Epithelial cell of proximal tubule (primary cell): ENCODE data around the gene HCFC1R1. TPM values are rescaled to one million over a fixed set of nuclear protein-coding genes. Genes with fewer than 3 reads are reported as not detected.

ENCODE experiments used
- DNase-seq: peaks from one replicate; pipeline ENCODE4 v3.0.0-alpha.2; 2011; ENCODE audit warnings: low read depth
- H3K4me3 ChIP-seq: 2 replicates; pipeline ENCODE4 v1.5.1; 2011; ENCODE audit warnings: low read depth, mild to moderate bottlenecking, low read length
- total RNA-seq: library from RNA; depleted of rRNA; stranded (reverse); fragments of >200 nt; gene quantifications from 2 replicates; pipeline ENCODE4 v1.2.3, GENCODE V29; 2015
- TF ChIP-seq, protein P1 (sequence below): conservative IDR thresholded peaks from 2 replicates; pipeline ENCODE4 v1.5.1; 2012; ENCODE audit warnings: low read depth, mild to moderate bottlenecking, low read length

Gene HCFC1R1
- total RNA-seq, 1 donor from 2014 or later: 39.0 TPM

DNA sequence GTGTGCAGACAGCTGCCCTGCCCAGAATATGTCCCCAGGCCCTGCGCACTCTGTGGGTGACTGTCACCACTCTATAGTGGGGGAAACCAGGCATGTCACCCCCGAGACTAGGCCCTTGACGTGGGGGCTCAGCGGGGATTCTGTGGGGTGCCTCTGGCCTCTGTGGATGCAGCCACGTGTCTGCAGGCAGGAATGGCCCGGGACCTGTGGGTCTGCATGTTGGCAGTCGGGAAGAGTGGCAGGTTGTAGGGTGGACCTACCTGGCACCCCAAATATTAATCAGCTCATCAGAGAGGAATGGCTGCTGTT lies 42.7 kb upstream of the HCFC1R1 start:
- TF ChIP-seq, protein P1, sequence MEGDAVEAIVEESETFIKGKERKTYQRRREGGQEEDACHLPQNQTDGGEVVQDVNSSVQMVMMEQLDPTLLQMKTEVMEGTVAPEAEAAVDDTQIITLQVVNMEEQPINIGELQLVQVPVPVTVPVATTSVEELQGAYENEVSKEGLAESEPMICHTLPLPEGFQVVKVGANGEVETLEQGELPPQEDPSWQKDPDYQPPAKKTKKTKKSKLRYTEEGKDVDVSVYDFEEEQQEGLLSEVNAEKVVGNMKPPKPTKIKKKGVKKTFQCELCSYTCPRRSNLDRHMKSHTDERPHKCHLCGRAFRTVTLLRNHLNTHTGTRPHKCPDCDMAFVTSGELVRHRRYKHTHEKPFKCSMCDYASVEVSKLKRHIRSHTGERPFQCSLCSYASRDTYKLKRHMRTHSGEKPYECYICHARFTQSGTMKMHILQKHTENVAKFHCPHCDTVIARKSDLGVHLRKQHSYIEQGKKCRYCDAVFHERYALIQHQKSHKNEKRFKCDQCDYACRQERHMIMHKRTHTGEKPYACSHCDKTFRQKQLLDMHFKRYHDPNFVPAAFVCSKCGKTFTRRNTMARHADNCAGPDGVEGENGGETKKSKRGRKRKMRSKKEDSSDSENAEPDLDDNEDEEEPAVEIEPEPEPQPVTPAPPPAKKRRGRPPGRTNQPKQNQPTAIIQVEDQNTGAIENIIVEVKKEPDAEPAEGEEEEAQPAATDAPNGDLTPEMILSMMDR: no peak
- peak overlapping the region; percentile 64 for H3K4me3 ChIP-seq
- no peak for DNase-seq

DNA sequence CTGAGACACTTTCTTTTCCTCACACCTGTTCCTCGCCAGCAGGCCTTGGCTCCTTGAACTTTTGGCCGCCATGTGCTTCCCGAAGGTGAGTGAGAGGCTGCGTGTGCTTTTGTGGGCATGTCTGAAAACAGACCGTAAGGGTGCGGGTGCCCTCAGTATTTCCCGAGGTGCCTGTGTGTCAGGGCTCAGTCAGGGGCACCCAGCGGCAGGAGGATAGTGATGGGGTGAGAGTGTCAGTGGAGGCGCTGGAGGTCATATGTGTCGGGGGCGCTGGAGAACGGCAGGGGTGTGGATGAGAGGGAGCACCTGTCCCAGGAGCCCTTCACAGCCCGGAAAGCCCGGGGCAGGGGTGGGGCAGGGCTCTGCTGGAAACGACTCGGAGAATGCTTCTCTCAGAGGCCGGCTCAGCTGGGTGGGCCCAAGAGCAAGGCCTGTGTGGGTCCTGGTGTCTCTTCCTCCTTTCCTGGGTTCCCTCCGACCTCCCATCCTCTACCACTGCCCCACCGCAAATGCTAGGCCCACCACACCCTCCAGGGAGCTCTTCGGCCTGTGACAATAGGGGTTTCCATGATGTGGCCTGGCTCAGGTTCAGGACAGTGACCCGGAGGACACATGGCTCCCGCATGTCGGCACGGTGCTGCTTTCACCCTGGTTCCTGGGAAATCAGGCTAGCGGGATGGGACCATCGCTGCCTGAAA lies 42.1 kb upstream of the HCFC1R1 start:
- no peak for DNase-seq
- TF ChIP-seq, protein P1: no peak
- H3K4me3 ChIP-seq: peak overlapping the region; percentile 64

DNA sequence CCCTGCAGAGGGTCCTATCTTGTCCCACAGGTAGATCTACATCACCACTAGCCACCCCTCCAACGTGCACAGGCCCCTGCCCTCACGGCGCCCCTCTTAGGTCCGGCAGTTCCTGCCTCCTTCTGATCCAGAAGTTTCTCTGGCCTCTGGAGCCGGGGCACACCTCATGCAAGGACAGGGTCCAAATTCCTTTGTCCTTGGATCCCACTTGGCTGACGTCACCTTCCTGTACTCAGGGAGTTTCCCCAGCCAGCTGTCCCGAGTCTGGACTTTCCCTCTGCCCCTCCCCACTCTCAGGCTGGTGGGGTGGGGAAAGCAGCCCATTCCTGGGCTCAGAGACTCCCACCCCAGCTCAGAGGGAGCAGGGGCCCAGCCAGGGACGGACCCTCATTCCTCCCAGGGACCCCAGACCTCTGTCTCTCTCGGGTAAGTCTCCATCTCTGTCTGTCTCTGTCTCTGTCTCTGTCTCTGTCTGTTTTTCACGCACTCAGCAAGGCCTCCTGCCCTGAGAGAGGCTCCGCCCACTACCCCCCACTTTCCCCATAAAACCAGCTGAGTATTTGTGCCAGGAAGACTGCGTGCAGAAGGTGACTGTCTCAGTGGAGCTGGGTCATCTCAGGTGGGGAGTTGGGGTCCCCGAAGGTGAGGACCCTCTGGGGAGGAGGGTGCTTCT lies 41.5 kb upstream of the HCFC1R1 start, which contains the start of gene IL32:
IL32 (plus strand) TSS at position 572 of the 673 bp plus-strand sequence. CDS start 172 bp downstream, outside the sequence.
- peak within 1 kb of the TSS; percentile 64 for H3K4me3 ChIP-seq
- TF ChIP-seq, protein P1: no peak
- peak; percentile 82 for DNase-seq

DNA sequence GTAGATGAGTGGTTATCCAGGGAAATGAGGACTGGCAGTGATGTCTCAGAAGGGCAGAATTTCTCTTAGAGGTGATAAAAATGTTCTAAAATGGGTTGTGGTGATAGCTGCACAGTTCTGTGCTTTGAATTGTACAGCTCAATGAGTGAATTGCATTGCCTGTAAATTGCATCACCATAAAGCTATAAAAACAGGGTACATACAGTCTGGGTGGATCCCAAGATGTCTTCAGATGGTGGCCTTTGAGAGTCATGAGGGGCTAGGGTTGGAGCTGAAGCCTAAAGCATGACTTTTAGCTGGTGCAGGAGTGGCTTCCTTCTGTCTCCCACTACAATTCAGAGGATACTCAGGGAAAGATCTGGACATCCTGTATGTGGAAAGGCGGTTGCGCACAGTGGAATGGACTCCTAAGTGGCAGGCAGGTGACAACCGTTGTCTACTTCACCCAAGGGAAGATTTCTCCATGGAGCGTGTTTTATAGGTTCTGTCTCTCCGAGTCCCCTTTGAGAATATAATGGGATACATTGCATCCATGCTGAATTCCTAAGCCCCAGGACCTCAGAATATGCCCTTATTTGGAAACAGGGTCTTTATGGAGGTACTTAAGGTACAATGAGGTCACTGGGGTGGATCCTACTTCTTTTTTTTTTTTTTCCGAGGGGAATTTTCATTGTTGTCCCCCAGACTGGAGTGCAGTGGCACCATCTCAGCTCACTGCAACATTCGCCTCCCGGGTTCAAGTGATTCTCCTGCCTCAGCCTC lies 40.1 kb upstream of the HCFC1R1 start:
- TF ChIP-seq, protein P1: no peak
- DNase-seq: no peak
- H3K4me3 ChIP-seq: no peak overlapping the region

DNA sequence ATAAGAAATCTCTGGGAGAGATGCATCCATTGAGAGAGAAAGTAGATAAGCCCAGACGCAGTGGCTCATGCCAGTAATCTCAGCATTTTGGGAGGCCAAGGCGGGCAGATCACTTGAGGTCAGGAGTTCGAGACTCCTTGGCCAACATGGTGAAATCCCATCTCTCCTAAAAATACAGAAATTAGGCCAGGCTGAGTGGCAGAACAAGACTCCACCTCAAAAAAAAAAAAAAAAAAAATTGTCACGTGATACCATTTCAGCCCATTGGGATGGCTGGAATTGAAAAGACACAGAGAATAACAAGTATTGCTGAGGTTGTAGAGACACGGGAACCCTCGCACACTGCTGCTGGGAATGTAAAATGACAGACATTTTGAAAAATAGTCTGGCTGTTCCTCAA lies 38.8 kb upstream of the HCFC1R1 start:
- no peak overlapping the region for H3K4me3 ChIP-seq
- TF ChIP-seq, protein P1: no peak
- no peak for DNase-seq

DNA sequence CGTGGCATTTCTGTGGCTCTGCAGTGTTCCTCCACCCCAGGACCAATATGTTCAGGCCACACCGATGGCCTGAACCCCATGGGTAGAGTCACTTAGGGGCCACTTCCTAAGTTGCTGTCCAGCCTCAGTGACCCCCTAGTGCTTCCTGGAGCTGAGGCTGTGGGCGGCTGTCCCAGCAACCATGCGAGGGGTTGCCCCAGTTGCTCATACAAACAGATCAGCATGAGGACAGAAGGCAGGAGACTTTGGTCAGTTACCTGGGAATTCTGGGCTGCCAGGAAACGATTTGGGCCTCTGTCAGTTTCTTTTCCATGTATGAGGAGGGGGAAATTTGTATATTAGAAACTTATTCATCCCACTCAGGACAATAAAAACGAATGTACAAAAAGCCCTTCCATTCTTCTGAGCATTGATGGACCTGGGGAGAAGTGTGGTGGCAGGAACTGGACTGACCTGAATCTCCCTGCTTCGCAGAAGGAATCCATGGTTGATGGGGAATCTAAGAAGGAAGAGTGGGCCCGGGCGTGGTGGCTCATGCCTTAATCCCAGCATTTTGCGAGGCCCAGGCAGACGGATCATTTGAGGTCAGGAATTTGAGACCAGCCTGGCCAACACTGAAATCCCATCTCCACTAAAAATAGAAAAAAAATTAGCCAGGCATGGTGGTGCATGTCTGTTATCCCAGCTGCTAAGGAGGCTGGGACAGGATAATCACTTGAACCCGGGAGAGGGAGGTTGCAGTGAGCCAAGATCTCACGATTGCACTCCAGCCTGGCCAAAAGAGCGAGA lies 36.8 kb upstream of the HCFC1R1 start:
- DNase-seq: no peak
- no peak overlapping the region for H3K4me3 ChIP-seq
- TF ChIP-seq, protein P1: no peak
